ENCODE data around the gene TBL2.

Gene TBL2

DNA sequence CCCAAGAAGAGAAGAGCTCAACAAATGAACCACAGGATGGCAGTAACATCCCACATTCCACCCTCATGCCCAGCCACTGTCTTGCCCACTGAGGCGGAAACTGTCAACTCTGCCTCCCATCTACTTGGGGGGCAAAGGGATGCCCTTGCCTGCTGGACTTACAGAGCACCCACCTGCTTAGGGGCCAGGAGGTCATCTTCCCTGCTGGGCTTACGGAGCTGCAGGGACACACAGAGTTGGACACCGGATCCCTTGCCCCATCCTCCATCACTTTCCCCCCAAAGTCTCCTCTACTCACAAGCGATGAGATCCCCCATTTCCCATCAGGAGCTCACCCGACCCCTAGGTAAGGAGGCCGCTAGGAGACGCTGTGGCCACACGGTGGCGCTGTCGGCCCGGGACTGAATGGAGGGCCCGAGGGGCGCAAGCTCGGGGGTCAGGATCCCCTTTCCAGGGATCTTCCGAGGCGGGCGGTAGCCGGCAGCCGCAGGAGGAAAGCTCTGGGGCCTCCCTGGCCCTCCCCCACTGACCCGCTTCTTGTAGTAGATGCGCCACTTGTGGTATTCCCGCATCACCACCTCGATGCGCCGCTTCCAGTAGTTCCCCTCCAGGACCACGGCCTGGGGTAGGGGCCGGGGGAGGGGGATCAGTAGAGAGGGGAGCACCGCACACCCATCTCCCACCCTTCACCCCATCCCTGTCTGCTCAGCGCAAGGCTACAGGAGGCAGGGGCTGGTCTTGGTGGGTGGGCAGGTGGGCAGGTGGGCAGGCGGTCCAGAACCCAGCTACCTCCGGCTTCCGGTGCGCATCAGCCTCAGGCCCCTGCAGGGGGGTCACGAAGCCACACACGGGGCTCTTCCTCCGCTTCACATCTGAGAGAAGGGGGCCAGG lies 28.7 kb upstream of the TBL2 start:
- H3K9me3 ChIP-seq = no peaks in the 10 kb centered on the region
- no peak overlapping the region for H3K27ac ChIP-seq
- H3K27me3 ChIP-seq = peaks cover 84% of the 10 kb centered on the region
- H3K4me3 ChIP-seq (ENCODE audit: low read depth in 1 of 2, low read length in 1 of 2) = no peak overlapping the region
- H3K36me3 ChIP-seq = no peaks in the 10 kb centered on the region
- TF ChIP-seq, protein P1, sequence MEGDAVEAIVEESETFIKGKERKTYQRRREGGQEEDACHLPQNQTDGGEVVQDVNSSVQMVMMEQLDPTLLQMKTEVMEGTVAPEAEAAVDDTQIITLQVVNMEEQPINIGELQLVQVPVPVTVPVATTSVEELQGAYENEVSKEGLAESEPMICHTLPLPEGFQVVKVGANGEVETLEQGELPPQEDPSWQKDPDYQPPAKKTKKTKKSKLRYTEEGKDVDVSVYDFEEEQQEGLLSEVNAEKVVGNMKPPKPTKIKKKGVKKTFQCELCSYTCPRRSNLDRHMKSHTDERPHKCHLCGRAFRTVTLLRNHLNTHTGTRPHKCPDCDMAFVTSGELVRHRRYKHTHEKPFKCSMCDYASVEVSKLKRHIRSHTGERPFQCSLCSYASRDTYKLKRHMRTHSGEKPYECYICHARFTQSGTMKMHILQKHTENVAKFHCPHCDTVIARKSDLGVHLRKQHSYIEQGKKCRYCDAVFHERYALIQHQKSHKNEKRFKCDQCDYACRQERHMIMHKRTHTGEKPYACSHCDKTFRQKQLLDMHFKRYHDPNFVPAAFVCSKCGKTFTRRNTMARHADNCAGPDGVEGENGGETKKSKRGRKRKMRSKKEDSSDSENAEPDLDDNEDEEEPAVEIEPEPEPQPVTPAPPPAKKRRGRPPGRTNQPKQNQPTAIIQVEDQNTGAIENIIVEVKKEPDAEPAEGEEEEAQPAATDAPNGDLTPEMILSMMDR (IDR thresholded peaks at IDR 0.05) = peak; percentile 84
- no peaks in the 10 kb centered on the region for H3K4me1 ChIP-seq (ENCODE audit: control insufficient read depth in 1 of 2, insufficient read depth in 1 of 2, low read depth in 1 of 2, low read length in 1 of 2)

DNA sequence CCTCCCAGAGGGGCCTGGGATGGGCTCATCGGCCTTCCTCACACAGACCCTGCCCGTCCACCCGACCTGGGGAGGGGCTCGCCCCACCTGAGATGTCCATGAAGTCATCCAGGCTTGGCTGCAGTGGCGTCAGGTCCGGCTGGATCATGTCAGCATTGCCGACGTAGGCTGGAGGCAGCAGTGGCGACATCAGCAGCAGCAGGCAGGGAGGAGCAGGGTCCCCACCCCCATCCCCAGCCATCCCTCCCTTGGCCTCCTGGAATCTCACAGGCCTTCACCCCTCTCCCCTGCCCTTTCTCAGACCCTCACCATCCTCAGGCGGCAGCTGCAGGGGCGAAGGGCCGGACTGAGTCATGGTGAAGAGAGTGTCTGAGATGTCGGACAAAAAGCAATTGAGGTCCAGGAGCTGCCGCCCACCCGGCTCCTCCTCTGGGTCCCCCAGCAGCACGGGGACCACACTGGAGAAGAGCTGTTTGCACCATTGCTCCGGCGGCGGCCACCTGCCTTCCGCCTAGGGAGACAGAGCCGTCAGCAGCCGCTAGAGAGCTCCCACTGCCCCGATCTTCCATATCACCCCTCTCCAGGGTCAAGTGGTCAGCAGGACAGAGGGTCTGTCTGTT lies 27.3 kb upstream of the TBL2 start:
- TF ChIP-seq, protein P1 (IDR thresholded peaks at IDR 0.05) = no peak
- Histone ChIP-seq H3K27me3 (peaks cover 82% of the 10 kb centered on the region), H3K9me3 (no peaks in the 10 kb centered on the region), H3K27ac (no peak overlapping the region), H3K36me3 (no peaks in the 10 kb centered on the region), H3K4me3 (ENCODE audit: low read depth in 1 of 2, low read length in 1 of 2) (no peak overlapping the region), H3K4me1 (ENCODE audit: control insufficient read depth in 1 of 2, insufficient read depth in 1 of 2, low read depth in 1 of 2, low read length in 1 of 2) (no peaks in the 10 kb centered on the region)

DNA sequence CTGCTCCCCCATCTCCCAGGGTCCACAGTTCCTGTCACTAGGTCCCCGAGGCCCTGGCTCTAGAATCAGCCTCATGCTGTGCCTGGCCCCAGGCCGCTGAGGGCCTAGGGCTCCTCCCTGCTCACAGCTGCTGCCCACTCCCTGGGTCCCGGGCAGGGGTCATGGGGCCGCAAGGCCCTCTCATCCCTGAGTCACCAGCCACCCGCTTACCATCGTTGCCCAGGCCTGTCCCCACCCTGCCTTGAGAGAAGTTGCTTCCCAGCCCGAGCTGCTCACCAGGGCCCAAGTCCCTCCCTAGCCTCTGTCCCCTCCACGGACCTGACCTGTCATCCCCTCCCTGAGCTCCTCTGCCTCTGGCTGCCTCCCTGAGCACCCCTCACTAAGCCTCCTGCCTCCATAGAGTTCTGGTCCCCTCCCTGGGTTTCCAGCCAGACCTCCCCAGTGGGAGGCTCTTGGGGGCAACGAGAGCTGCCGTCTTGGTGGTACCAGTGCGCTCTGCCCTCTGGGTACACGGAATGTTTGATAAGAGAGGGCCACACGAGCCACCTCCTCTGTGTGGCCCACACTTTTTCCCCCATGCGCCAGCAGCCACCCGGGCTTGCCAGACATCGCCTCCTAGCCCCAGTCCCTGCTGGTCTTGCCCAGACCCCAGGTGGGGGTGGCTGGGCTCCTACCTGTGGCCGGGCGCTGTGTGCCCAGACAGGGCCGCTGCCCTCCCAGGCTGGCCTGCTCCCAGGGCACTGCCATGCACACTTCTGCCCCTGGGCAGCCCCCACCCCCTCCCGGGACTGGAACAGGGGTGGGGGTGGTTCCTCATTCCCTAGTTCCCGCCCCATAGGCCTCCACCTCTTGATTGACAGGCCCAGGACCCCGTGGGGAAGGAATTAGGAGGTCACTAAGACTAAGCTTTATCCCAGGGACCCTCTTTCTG lies 24.6 kb upstream of the TBL2 start:
- TF ChIP-seq, protein P1 (IDR thresholded peaks at IDR 0.05) = no peak
- no peaks in the 10 kb centered on the region for H3K4me1 ChIP-seq (ENCODE audit: control insufficient read depth in 1 of 2, insufficient read depth in 1 of 2, low read depth in 1 of 2, low read length in 1 of 2)
- peaks cover 82% of the 10 kb centered on the region for H3K27me3 ChIP-seq
- no peaks in the 10 kb centered on the region for H3K9me3 ChIP-seq
- H3K36me3 ChIP-seq = no peaks in the 10 kb centered on the region
- H3K4me3 ChIP-seq (ENCODE audit: low read depth in 1 of 2, low read length in 1 of 2) = no peak overlapping the region
- no peak overlapping the region for H3K27ac ChIP-seq

DNA sequence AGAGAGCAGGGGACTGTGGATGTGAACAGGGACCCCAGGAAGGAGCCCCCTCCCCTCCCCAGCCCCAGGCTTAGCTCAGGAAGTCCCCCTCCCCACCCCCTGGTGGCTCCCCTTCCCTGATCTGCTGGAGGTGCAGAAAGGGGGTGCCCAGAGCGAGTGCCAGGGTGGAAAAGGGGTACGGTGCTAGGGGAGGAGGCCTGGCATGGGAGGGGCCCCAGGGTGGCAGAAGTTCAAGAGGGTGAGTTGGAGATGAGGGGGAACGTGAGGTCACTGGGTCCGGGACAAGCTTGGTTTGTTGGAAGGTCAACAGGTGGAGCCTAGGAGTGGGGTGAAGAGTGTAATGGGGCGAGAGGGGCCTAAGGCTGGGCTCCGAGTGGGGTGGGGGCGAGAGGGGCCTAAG lies 21.5 kb upstream of the TBL2 start:
- Histone ChIP-seq H3K36me3 (no peaks in the 10 kb centered on the region), H3K4me1 (ENCODE audit: control insufficient read depth in 1 of 2, insufficient read depth in 1 of 2, low read depth in 1 of 2, low read length in 1 of 2) (no peaks in the 10 kb centered on the region), H3K27me3 (peaks cover 83% of the 10 kb centered on the region), H3K4me3 (ENCODE audit: low read depth in 1 of 2, low read length in 1 of 2) (no peak overlapping the region), H3K9me3 (no peaks in the 10 kb centered on the region), H3K27ac (no peak overlapping the region)
- TF ChIP-seq, protein P1 (IDR thresholded peaks at IDR 0.05) = no peak

DNA sequence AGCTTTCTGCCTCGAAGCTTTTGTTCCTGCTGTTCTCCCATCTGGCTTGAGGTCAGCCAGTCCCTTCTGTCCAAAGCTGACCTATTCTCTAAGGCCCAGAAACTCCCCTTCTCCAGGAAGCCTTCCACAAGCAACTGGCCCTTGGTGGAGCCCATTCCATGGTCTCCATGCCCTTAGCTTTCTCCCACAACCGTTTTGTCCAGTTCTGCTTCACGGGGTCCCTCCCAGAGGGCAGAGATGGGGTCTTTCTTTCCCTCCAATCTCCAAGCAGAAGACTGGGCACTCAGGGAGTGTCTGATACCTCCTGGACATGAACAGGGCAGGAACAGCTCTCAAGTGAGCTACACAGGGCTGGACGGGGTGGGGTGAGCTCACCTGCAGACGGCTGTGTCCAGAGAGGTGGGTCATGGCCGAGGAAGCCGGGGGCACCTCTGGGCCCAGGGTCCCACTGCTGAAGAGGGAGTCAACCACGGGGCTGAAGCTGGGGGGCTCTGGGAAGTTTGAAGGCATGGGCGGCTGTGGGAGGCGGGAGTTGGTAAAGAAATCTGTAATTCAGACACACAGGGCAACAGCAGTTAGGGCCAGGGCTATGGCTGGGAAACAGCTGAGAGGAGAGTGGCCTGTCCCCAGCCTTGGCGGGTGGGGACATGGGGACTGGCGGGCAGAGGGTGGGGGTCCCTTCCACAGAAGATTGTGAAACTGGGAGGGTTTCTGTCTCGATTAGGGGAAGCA lies 20.9 kb upstream of the TBL2 start:
- Histone ChIP-seq H3K4me1 (ENCODE audit: control insufficient read depth in 1 of 2, insufficient read depth in 1 of 2, low read depth in 1 of 2, low read length in 1 of 2) (no peaks in the 10 kb centered on the region), H3K27ac (no peak overlapping the region)

More for the DNA sequence above, 20.9 kb upstream of the TBL2 start:
- peaks cover 83% of the 10 kb centered on the region for H3K27me3 ChIP-seq
- no peaks in the 10 kb centered on the region for H3K9me3 ChIP-seq
- no peaks in the 10 kb centered on the region for H3K36me3 ChIP-seq
- TF ChIP-seq, protein P1 (IDR thresholded peaks at IDR 0.05) = no peak
- no peak overlapping the region for H3K4me3 ChIP-seq (ENCODE audit: low read depth in 1 of 2, low read length in 1 of 2)

Measured in neutrophil (primary cell).